OCI-M2 (cell line): Measurements from ENCODE around the gene MRPL37.
A peak's percentile ranks its signal among the peaks of the same experiment; 100 is the strongest.
"Not testable (repeated sequence)": the region's sequence is repeated elsewhere in the genome, so short reads cannot be mapped to it uniquely, and the experiment has no call there.

Experiments used
- DNase-seq: peaks from one replicate; lab custom pipeline; 2025; ENCODE audit not compliant: unreplicated experiment; lab: John Stamatoyannopoulos, UW

The MRPL37 gene

GRCh38 chr1:54199765-54200518, at the start of gene MRPL37, which contains the start of gene CYB5RL:
MRPL37 (plus strand) TSS chr1:54200167; CDS start chr1:54200244, 77 bp downstream.
CYB5RL (minus strand) TSS chr1:54200030; CDS start chr1:54195616, 4,414 bp downstream.
- peak; percentile 88 for DNase-seq

DNA sequence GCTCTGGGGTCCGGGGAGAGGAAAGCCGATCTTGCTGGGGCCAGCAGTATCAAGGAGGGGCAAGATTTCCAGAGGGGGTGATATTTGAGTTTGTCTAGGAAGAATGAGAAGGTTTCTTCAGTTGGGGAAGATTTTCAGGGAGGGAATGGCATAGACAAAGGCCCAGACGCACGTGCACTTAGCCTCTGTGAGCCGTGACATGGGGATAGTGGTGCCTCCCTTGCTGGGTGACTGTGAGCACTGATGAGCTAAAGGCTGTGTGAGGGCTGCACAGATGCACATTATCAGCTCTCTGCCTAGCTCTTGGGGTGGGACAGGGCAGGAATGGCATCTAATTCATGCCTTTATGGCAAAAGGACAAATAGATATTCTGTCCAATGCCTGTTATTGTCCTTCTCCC, 49.0 kb upstream of the MRPL37 start:
- DNase-seq, result no peak

DNA sequence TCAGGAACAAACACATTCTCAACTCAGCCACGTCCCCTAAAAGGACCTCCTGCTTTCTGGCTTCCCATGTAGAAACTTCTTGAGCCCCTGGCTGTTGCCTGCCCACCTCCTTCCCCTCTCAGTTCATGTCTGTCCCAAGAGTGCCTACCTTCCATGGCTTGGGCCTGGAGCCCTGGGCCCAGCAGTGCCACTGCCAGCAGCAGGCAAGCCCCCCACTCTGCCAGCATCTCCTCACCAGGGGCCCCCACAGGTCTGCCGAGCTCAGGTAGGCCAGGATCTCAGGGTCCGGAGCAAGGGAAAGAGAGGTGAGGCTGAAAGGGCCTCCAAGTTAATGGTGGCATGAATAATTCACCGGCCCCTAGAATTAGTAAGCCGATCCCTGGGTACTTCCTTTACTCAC, 47.3 kb upstream of the MRPL37 start, which contains the start of gene CDCP2:
Gene CDCP2 (minus strand): TSS at position 305 of the 400 bp plus-strand sequence. CDS start 78 bp downstream, at position 227.
- no peak for DNase-seq

GRCh38 chr1:54153535-54154439, 46.2 kb upstream of the MRPL37 start:
- DNase-seq, result no peak

DNA sequence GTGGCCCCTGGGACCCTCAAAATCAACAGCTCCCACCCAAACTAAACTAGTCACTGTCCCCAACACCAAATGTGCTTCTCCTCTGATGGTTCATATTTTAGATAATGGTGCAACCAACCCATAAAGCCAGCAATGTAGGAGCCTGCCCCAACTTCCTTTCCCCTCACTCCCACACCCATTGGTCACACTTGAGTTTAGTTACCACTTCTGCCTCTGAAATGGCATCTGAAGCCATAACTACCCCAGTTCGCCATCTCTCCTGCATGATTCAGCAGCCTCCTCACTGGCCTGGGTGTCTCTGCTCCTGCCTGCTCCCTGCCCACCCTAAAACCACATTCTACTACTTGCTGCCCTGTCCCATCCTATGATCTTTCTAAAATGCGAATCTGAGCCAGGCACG, 43.8 kb upstream of the MRPL37 start:
- no peak for DNase-seq

DNA sequence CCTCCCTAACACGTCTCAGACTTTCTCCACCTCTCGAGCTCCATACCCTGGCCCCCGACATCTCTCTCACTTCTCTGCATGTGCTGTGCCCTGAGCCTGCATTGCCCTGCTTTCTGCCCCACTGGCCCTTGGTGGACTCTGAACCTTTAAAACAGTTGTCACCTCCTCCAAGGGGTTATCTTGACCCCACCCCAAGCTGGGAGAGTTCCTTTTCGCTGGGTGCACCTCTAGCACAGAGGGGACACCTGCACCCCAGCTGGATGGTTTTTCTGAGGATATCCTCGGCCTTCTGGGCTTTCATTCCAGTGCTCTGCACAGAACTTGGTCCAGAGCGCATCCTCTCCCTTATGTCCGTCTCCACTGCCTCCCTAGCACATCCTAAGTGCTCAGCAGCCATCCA, 43.0 kb upstream of the MRPL37 start:
- no peak for DNase-seq

DNA sequence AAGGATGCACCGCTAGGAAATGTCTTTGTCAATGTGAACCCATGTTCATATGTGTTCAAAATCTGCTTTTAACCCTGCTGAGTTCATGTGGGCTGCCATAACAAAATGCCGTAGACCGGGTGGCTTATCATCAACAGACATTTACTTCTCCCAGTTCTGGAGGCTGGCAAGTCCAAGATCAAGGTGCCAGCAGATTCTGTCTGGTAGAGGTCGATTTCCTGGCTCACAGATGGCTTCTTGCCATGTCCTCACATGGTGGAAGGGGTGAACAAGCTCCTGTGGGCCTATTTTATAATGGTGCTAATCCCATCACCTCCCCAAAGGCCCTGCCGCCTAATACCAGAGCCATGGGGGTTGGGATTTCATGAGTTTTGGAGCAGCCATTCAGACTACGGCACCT, 42.6 kb upstream of the MRPL37 start:
- no peak for DNase-seq

DNA sequence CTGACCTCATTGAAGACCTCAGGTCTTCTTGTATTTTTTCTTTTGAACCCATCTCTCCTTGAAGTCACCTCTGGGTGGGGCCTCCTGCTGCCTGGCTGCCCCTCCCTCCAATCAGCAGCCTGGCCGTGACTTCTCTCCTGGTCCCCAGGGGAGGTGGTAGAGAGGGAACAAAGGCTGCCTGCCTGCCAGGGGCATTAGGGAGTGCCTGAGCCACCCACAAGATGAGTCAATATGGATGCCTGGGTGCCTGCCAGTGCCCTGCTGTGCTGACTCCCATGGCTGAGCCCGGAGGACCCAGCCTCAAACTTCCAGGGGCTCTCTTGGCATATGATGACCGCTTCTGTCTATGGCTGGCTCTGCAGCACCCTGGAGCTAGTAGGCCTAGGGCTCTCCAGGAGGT, 41.9 kb upstream of the MRPL37 start:
- no peak for DNase-seq

DNA sequence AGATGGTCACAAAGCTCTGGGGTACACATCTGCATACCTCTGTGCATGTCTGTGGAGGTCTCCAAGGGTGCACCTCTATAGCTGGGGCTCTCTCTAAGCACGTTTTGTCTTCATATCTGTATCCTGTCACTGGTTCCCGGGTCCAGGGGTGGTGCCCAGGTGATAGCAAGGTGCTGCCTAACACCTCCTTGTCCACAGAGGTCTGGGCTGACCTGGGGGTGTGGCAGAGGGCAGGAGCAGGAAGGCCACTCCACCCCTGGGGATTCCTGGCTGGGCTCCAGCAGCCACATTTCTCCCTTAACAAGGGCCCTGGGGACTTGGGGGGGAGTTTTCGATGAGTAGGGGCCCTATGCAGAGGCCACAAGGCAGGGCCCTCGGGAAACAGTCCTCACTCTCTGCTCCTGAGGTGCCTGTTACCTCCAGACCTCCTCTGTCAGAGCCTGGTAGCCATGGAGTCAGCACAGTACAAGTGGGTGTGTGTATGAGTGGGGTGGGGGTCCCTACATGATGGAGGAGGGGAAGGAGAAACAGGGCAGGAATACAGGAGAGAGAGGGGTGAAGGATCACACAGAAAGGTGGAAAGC, 40.1 kb upstream of the MRPL37 start:
- no peak for DNase-seq

GRCh38 chr1:54160351-54160750, 39.6 kb upstream of the MRPL37 start:
- DNase-seq, result no peak

GRCh38 chr1:54161495-54162168, 38.3 kb upstream of the MRPL37 start:
- no peak for DNase-seq

DNA sequence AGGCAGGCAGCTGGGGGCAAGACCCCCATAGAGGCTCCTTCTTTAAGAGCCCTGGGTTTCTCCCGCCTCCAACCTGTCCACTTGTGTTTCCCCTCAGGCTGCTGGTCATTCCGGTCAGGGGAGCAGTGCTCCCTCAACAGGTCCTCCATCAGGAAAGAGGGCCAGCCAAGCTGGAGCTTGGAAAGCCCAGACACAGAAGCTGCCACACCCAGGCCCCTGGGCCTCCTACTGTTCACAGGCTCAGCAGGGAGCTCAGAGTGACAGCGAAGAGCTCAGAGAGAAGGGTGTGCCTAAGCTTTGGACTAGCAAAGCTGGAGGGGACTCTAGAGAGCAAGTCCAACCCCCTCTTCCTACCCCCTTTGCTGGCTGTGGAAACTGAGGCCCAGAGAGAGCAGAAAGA, 36.9 kb upstream of the MRPL37 start:
- DNase-seq, result no peak

DNA sequence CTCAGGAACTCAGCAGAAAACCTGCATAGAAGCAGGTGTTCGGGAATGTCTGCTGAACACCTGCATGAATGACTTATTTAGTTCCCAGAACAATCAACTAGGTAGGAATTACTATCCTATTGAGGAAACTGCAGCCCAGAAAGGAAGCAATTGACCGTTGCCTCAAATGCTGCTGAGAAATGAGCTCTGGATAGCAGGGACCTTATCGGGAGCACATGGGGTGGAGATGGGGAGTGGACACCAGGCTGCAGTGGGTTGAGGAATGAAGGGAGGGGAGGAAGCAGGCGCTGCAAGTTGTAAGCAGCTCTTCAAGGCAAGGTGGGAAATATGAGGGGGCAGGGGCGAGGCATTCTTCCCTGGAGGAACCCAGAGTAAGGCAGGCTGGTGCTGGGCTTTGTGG, 36.4 kb upstream of the MRPL37 start:
- no peak for DNase-seq

GRCh38 chr1:54165146-54165545, 34.8 kb upstream of the MRPL37 start:
- no peak for DNase-seq

GRCh38 chr1:54166357-54166756, 33.6 kb upstream of the MRPL37 start:
- DNase-seq, result not testable (repeated sequence)

GRCh38 chr1:54167422-54168139, 32.4 kb upstream of the MRPL37 start:
- no peak for DNase-seq

- DNase-seq, result no peak
These were observed 31.6 kb upstream of the MRPL37 start for GRCh38 chr1:54168206-54168965.

- no peak for DNase-seq
These were observed 30.9 kb upstream of the MRPL37 start for GRCh38 chr1:54169068-54169467.

DNA sequence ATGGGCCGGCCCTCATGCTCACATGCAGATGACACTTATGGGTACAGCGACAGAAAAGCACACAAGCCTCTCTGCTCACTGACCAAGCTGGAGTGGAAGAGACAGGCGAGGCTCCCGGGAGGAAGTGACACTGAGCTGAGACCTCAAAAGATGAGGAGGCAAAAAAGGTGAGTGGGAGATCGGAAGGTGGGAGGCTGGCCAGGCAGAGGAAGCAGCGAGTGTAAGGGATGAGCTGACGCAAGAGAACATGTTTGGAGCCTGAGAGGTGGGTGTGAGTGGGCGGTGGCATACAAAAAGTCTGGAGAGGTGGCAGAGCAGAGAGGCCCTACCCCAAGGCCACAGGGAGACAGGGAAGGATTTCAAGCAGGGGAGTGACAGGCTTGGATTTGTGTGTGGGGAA, 29.0 kb upstream of the MRPL37 start:
- no peak for DNase-seq

GRCh38 chr1:54171606-54172005, 28.4 kb upstream of the MRPL37 start:
- no peak for DNase-seq
